Bone marrow (tissue), 2 donors: ENCODE data around the gene GP1BB.

Experiments used
- DNase-seq, 2 donors: peaks; one replicate each; lab custom pipeline; 2025; lab: John Stamatoyannopoulos, UW

Gene GP1BB

DNA sequence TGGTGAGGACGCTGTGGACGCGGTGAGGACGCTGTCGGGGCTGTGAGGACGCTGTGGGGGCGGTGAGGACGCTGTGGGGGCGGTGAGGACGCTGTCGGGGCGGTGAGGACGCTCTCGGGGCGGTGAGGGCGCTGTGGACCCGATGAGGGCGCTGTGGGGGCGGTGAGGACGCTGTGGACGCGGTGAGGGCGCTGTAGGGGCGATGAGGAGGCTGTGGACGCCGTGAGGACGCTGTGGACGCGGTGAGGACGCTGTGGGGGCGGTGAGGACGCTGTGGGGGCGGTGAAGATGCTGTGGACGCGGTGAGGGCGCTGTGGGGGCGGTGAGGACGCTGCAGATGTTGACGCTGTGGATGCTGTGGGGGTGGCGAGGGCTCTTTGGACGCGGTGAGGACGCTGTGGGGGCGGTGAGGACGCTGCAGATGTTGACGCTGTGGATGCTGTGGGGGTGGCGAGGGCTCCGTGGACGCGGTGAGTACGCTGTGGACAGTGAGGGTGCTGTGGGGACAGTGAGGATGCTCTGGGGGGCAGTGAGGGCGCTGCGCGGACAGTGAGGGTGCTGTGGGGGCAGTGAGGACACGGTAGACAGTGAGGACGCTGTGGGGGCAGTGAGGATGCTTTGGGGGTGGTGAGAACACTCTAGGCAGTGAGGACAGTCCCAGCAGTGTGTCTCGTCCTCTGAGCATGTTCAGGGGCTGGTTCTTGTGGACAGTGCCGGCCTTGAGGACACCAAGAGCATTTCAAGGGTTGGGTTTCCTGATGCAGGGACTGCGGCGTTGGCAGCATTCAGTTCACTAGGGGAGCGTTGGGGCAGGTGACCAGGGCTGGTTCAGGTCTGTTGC, 4.2 kb downstream of the GP1BB start:
- no peak for DNase-seq

DNA sequence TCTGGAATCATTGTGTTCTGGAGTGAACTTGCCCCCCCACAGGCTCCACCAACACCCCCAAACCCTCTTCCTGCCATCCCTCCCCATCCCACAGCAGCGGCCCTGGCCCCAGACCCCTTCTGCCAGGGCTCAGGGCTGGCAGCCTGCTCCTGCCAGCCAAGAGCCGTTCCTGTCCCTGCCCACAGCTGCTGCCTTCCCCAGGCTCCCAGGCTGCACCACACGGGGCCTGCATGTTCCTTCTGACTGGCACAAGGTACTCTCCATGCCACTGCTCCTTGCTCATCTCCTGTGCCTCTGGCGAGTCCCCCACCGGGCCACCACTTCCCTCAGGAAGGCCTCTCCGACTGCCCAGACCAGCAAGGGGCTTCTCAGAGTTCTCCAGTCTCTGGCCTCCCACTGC, 4.9 kb downstream of the GP1BB start:
- no peak for DNase-seq

DNA sequence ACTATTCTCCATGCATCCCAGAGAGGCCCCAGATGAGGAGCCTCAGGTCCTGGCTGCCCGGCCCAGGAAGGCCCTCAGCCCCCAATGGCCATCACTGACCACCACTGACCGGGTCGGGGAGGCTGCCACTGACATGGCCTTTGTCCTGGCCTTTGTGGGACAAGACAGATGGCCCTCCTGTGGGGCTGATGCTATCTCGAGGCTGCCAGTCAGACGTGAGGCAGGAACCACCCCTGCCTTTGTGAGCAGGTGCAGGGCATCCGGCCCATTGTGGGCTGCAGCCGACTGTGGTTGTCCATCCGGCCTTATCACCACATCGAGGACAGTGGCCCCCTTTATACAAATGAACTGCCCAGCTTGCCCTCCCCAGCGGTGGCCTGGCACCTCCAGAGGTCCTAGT, 5.5 kb downstream of the GP1BB start:
- no peak for DNase-seq

DNA sequence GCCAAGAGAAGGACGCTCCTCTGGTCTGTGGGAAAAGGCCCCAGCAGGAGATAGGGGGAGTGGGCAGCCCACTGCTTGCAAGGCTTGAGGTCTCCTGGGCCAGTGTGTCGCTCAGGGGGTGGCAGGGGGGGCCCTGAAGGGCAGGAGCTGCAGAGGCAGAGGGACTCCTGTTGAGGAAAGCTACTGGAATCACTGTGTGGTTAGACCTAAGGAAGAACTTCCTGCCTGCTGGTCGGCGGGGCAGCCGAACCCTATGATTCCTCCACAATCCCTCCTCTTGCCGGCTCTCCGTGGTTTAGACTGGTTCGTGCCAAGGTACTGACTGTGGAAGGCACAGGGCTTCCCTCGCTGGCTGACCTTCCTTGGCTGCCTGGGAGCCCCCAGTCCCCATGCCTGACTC, 6.2 kb downstream of the GP1BB start:
- no peak for DNase-seq

DNA sequence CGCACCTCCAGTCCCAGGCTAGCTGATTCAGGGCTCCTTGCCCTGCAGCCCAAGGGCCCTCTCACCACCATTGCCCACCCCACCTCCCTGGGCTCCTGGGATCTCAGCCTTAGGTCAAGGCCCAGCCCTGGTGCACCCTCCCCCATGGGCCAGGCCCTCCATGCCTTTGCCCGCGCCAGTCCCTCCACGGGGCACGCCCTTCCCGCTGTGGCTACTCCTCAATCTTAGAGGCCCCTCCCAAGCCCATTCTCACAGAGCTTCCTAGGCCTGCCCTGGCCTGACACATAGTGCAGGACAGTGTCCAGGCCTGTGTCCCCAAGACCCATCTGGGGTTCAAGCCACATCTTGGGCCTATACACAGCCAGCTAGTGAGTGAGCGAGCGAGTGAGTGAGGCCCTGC, 6.9 kb downstream of the GP1BB start:
- DNase-seq: no peak

DNA sequence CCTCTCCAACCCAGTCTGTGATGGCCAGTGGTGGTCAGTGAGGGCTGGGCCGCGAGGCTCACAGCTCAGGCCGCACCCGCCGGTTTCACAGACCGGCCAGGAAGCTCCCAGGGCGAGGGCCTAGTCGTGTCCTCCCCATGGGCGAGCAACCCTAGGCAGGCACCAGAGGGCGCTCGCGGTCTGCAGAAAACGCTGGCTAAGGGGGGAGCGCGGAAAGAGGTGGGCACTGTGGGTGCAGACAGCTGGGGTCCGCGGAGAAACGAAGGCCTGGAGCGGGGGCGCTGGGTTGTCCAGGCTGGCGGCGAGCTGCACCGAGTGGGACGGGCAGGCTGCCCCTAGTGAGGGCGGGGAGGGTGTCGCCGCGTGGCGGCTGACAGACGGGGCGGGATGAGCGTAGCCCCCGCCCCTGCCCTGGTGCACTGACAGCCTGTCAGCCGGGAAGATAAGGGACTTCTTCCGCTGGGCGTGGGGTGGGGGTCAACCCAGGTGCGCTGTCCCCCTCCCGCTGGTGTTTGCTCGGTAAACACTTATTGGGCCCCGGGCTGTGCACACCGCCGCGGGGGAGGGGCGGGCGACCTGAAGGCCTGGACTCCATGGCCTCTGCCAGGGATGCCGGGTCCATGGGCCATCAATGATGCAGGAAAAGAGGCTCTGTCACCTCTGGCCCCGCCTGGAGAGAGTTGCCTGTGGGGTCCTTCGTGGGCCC, 7.5 kb downstream of the GP1BB start:
- DNase-seq: peak; percentile 43 to 73

DNA sequence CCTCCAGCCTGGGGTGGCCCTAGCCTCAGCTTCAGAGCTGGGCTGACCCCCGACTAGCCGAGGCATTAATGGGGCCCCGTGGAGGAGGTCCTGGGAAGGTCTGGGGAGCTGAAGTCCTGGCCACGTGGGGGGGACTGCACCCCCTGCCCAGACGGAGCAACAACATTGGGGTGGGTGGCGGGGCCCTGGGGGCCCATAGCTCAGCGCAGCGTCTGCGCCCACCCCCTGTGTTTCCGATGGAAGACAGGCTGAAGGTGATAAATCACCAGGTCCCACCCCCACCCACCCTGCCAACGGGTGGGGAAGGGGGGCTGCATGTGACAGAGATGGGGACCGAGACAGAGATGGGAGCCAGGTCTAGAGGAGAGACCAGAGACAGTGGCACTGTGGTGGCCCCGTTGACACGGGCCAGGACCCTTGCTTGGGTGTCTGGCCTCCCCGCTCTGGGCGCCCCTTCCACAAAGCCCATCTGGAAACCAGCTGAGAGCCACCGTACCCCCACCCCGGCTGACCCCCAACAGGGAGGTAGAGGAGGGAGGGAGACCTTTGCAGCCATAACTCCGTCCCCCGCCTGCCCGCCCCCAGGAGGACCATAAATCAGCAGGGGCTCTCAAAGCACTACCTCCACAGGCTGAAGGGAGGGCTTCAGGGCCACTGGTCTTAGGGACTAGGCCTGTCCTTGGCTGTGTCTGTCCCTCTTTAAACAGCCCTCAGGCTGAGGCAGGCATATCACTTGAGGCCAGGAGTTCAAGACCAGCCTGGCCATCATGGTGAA, 8.2 kb downstream of the GP1BB start:
- DNase-seq: no peak

DNA sequence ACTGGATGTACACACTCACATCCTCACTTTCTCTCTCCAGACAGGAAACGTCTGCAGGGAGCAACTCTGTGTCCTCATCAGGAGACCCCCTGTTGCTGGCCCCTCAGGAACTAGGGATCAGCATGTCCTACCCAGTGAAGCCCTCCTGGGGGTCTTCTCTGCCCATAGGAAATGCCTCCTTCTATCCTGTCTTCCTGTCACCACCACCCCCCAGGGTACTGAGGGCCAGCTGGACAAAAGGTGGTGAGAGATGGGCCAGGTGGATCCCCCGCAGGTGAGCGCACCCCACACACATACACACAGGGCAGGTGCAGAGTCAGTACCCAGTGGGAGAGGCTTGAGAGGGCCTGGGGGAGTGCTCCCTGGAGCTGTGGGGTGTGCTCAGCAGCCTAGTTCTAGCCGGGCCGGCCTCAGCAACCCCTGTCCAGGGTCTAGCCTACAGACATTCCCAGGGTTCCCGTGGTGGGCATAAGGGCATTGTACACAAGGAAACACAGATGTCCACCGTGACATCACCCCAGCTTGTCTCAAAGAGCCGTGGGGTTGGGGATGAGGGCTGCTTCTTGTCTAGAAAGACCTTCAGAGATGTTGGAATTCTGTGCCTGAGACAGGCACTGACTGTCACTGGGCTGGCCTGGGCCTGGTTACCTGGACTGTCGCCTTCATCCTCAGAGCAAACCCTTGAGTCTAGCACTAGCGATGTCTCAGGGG, 9.2 kb downstream of the GP1BB start:
- DNase-seq: no peak

DNA sequence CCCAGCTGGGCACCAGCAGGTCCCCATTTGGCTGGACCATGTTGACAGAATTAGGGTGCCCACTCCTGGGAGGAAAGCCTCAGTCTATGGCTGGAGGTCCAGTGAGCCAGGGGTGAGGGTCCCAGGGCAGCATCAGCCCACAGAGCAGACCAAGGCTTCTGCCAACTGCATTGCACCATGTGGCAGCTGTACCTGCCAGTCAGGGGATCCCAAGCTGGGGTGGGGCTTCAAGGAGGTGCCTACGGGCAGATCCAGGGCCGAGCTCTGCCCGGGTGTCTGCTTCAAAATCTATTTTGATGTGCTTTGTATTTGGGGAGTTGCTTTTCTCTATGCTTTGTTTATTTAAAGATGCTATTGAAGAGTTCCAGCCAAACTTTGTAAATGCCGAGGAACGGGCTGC, 10.4 kb downstream of the GP1BB start:
- no peak for DNase-seq

DNA sequence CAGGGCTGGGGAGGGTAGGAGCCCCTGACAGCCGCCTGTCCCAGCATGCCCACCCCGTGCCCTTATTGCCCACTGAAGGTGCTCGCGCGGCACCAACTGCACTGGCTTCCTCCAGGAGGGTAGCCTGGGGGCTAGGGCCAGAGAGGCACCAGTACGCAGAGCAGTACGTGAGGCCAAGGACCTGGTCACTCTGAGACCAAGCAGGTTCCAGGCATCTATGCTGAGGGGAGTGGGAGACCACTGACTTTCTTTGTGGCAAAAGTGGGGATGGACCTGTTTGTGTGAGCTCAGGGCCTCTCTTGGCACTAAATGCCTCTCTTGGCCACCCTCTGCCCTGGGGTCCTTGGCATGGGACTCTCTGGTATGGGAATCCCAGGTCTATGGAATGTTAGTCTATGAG, 10.8 kb downstream of the GP1BB start:
- DNase-seq: no peak

DNA sequence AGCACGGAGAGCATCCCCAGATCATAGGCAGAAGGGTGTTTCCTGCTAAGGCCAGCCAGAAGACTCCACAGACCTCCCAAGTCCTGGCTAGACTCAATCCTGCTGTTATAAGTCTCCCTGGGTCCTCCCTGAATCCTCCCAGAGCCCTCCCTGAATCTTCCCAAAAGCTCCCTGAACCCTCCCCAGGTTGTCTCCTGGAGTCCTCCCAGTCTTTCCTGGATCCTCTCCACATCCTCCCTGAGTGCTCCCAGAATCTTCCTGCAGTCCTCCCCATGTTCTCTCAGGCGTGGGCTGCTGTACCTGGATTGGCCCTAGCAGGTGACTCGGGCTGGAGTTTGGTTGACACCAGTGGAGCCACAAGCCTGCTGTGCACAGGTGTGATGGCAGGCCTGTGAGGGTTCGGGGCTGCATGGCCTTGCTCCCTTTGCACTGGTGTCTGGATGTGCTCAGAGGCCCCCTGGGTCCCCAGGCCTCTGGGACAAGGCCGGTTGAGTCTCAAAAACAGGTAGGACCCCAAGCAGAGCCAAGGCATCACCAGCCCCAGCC, 11.6 kb downstream of the GP1BB start:
- DNase-seq: no peak

DNA sequence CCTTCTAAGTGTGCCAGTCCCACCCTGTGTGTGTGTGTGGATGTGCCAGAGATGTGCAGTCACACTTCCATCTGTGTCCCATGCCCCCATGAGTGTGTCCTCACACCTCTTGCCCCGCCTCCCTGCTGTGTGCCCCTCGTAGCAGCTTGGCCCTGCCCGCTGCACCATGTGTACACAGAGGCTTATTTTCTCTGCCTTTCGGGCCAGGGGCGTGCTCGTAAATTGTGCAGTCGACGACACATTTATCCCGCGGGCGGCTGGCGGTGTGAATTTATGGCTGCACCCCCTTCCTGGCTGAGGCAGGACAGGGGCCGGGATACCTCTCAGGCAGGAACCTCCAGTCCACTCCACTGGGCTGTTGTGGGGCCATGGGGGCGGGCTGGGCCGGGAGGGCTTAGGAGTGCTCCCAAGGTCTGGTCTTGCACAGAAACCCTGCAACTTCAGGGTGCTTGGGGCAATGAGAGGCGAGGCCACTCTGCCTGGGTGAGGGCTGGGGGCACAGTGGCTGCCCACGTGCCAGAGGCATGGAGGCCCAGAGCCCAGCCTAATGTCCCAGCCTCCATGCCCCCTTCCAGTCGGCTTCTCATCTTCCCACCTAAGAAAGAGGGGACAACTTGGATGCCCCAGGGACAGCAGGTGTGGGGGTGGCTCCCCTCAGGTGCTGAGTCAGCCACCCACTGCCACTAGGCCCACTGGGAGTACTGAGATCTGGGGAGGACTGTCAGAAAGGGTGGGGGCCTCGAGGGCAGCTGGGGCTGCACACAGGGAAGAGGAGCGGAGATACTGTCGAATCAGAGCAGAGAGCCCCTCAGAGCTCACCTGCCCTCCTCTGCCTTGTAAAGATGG, 12.5 kb downstream of the GP1BB start:
- no peak for DNase-seq

DNA sequence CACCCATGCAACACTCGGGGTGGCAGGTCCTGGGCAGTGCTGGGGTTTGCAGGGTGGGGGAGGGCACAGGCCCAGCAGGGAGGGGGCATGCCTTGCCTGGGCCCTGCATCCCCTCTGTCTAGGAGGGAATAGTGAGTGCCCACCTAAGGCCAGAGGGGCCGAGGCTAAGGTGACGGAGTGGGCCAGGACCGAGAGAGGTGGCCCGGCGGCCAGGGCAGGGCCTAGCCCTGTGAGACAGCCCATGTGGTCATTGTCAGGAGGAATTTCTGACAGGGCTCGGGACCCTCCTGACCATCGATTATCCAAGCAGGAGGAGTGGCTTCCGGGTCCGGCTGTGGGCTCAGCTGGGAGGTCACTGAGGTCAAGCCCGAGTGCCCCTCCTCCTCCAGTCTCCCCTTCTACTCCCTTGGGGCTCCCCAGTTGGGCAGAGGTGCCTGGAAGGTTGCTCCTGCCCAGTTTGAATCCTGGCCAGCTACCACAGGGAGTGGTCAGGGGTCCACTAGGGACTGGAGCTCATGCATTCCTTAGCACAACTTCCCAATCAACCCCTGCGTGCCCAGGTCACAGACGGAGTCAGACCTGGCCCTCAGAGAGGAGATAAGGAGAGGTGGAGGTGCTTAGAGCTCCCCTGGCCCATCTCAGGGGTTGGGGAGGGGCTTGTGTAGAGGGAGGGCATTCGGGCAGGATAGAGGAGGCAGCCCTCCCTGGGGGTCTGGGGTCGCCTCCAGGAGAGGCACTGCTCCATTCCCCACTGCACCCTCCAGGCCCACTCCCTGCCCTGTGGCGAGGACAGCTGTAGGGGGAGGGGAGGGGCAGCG, 14.7 kb downstream of the GP1BB start:
- DNase-seq: no peak

DNA sequence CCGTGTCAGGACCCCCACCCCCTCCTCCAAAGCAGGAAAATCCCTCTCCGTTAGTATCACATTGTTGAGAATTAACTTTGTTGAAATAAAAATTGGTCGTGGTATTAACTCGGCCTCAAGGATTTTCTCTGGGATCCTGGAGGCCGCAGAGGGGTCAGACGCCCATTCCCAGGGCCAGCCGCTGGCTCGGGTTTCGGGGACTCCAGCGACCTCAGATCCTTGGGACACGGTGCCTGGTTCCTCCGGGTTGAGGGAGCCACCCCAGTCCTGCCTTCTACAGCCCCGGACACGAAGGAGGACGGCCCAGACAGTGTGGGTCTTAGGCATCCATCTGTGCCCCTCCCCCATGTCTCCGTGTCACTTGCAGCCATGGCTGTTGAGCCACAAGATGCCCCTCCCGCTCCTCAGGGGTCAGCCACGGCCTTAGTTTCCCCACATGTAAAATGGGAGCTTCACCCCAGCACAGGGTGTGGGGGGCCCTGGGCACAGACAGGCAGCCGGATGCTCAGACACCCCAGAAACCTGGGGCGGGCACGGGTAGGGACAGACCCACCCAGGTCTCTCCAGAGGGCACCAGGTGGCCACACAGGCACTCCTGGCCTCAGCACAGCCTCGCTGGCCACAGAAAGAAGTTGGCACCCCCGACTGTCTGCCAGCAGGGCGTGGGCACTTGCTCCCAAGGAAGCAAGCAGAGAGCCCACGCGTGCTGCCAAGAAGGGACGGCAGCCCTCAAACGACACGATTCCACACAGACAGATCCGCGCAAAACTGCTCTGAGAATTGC, 15.5 kb downstream of the GP1BB start:
- no peak for DNase-seq

DNA sequence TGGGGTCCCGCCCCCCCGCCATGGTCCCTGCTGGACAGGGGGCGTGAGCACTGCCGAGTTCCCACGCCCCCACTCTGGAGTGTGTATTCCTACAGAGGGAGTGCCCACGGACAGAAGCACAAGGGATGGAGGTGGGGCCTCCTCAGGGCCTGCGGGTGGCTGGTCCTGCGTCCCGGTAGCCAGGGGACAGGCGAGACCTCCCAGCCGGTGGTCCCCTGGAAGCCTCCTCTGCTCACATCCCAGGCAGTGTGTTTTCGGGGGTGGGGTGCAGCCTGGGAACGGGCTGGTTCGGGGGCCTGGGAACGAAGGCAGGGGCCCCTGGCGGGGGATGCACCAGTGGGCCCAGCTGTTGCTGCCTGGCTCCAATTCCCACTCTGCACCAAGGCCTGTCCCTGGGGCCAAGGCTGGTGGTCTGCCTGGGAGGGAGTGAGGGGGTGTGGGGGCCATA, 16.1 kb downstream of the GP1BB start:
- DNase-seq: no peak

DNA sequence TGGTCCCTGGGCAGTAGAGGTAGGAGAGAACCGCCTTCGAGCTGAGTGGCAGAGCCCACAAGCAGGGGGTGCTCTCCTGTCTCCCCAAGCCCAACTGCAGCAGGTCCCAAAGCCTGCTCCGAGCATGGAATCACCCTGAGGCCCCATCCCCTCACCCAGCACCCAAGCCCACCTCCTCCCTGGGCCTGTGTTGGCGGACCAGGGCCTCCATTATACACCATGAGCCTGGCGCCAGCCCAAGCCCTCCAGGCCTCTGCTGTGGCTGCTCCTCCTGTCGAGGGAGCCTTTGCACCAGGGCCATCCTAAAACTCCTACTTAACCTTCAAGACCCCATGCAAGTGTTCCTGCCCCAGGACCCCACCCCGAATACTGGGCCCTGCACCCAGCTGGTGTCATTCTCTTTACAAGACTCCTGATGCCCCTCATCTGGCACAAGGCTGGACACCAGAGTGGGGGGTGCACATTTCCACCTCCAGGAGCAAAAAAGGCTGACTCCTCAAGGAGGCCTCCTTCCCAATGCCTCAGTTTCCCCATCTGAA, 16.6 kb downstream of the GP1BB start:
- no peak for DNase-seq

DNA sequence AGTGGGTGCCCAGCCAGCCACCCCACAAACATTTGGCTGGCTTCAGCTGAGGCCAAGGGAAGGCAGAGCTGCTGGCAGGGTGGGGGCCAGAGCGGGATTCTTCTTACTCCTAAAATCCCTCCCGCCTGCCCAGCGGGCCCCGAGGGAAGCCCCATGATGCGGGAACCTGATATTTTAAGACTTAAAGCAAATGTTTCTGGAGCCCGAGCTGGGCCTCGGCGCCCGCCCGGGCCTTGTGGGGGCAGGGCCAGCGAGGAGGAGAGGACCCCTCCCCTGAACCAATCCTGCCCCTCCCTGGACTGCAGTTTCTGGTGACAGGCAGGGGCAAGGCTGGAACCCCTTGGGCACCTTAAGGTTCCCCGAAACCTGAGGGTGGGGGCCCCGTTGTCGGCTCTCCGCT, 17.2 kb downstream of the GP1BB start:
- no peak for DNase-seq

DNA sequence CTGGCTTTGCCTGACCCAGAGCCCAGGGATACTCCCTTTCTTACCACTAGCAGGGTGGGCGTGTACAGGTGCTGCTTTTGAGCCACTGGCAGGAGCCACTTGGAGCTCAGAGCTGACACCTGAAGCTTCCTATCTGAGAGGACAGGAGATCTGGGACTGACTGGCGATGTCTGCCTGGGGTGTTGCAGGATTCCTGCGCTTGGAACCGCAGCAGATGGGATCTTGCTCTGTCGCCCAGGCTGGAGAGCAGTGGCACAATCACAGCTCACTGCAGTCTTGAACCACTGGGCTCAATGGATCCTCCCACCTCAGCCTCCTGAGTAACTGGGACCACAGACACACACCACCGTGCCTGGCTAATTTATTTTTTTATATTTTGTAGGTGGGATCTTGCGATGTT, 17.7 kb downstream of the GP1BB start:
- DNase-seq: no peak
